Liver (tissue), 9 donors: ENCODE data around the gene TIGIT. TPM values are rescaled to one million over a fixed set of nuclear protein-coding genes. Genes with fewer than 3 reads are reported as not detected.

ENCODE experiments used
- DNase-seq: peaks from one replicate; pipeline ENCODE4 v3.0.0-alpha.2; 2017; ENCODE audit warnings: low spot score
- H3K27ac ChIP-seq, 2 donors: one replicate each; pipeline ENCODE4 v1.7.0; 2013; ENCODE audit warnings: inconsistent platforms in 2 of 2, low read length in 2 of 2, control low read depth in 1 of 2, low read depth in 1 of 2, mild to moderate bottlenecking in 1 of 2
- H3K27me3 ChIP-seq, 4 donors: one replicate each; pipeline versions ENCODE4 v1.6.1 to v1.7.0; 2013; ENCODE audit warnings: low read length in 3 of 4, inconsistent platforms in 1 of 4, mild to moderate bottlenecking in 1 of 4, moderate library complexity in 1 of 4; ENCODE audit not compliant: control insufficient read depth in 4 of 4, insufficient read depth in 4 of 4
- H3K36me3 ChIP-seq, 4 donors: one replicate each; pipeline versions ENCODE4 v1.6.1 to v1.7.0; 2013; ENCODE audit warnings: low read length in 3 of 4, mild to moderate bottlenecking in 3 of 4, low read depth in 1 of 4, moderate library complexity in 1 of 4; ENCODE audit not compliant: control insufficient read depth in 4 of 4, insufficient read depth in 3 of 4
- H3K4me1 ChIP-seq, 4 donors: one replicate each; pipeline versions ENCODE4 v1.6.1 to v1.7.0; 2013; ENCODE audit warnings: low read length in 3 of 4, mild to moderate bottlenecking in 3 of 4, moderate library complexity in 1 of 4; ENCODE audit not compliant: control insufficient read depth in 4 of 4, insufficient read depth in 4 of 4
- H3K4me3 ChIP-seq, 3 donors: one replicate each; pipeline versions ENCODE4 v1.6.1 to v1.7.0; 2013; ENCODE audit warnings: low read length in 3 of 3, control low read depth in 1 of 3, low read depth in 1 of 3, mild to moderate bottlenecking in 1 of 3
- H3K9ac ChIP-seq, 2 donors: one replicate each; pipeline ENCODE4 v1.7.0; 2013; ENCODE audit warnings: low read length in 2 of 2, mild to moderate bottlenecking in 2 of 2, moderate library complexity in 2 of 2, control low read depth in 1 of 2, low read depth in 1 of 2
- H3K9me3 ChIP-seq, 4 donors: one replicate each; pipeline versions ENCODE4 v1.6.1 to v1.7.0; 2013; ENCODE audit warnings: low read length in 3 of 4; ENCODE audit not compliant: control insufficient read depth in 4 of 4
- ATF3 ChIP-seq: IDR thresholded peaks from 2 replicates; pipeline ENCODE4 v1.6.1; 2016; ENCODE audit warnings: antibody characterized with exemption
- CTCF ChIP-seq: fragments of 150-350 bp; IDR thresholded peaks from 2 replicates; pipeline ENCODE4 v1.5.1; 2017; ENCODE audit warnings: improper control_type of control experiment, low read depth, low read length; ENCODE audit not compliant: missing input control
- EGR1 ChIP-seq, 2 donors: IDR thresholded peaks; 2 replicates each; pipeline ENCODE4 v1.6.1; 2016 to 2018; ENCODE audit warnings: antibody characterized with exemption in 2 of 2, low read depth in 2 of 2
- FOXA1 ChIP-seq: IDR thresholded peaks from 2 replicates; pipeline ENCODE4 v1.6.1; 2016; ENCODE audit warnings: antibody characterized with exemption
- FOXA2 ChIP-seq: IDR thresholded peaks from 2 replicates; pipeline ENCODE4 v1.6.1; 2016; ENCODE audit warnings: antibody characterized with exemption
- GABPA ChIP-seq, 2 donors: IDR thresholded peaks in 1 of 2; conservative IDR thresholded peaks in 1 of 2; 2 replicates each; pipeline ENCODE4 v1.6.1; 2016; ENCODE audit warnings: antibody characterized with exemption in 2 of 2, mild to moderate bottlenecking in 1 of 2, moderate library complexity in 1 of 2
- HNF4A ChIP-seq, 2 donors: conservative IDR thresholded peaks; 2 replicates each; pipeline ENCODE4 v1.6.1; 2016; ENCODE audit warnings: antibody characterized with exemption in 2 of 2, mild to moderate bottlenecking in 2 of 2
- HNF4G ChIP-seq: IDR thresholded peaks from 2 replicates; pipeline ENCODE4 v1.6.1; 2016; ENCODE audit warnings: antibody characterized with exemption
- JUND ChIP-seq, 2 donors: IDR thresholded peaks; 2 replicates each; pipeline ENCODE4 v1.6.1; 2016; ENCODE audit warnings: antibody characterized with exemption in 2 of 2
- MAX ChIP-seq: IDR thresholded peaks from 2 replicates; pipeline ENCODE4 v1.6.1; 2016; ENCODE audit warnings: antibody characterized with exemption
- NR2F2 ChIP-seq: IDR thresholded peaks from 2 replicates; pipeline ENCODE4 v1.6.1; 2016; ENCODE audit warnings: antibody characterized with exemption
- RAD21 ChIP-seq, 2 donors: IDR thresholded peaks; 2 replicates each; pipeline ENCODE4 v1.6.1; 2016; ENCODE audit warnings: antibody characterized with exemption in 2 of 2, mild to moderate bottlenecking in 2 of 2
- REST ChIP-seq: IDR thresholded peaks from 2 replicates; pipeline ENCODE4 v1.6.1; 2016; ENCODE audit warnings: antibody characterized with exemption, mild to moderate bottlenecking
- RXRA ChIP-seq, 2 donors: IDR thresholded peaks; 2 replicates each; pipeline ENCODE4 v1.6.1; 2017 to 2018; ENCODE audit warnings: antibody characterized with exemption in 2 of 2, mild to moderate bottlenecking in 1 of 2
- SP1 ChIP-seq: IDR thresholded peaks from 2 replicates; pipeline ENCODE4 v1.6.1; 2018; ENCODE audit warnings: antibody characterized with exemption, mild to moderate bottlenecking
- TAF1 ChIP-seq: conservative IDR thresholded peaks from 2 replicates; pipeline ENCODE4 v1.6.1; 2016; ENCODE audit warnings: antibody characterized with exemption, mild to moderate bottlenecking
- YY1 ChIP-seq: IDR thresholded peaks from 2 replicates; pipeline ENCODE4 v1.6.1; 2016; ENCODE audit warnings: antibody characterized with exemption, mild to moderate bottlenecking
- ZBTB33 ChIP-seq: IDR thresholded peaks from 2 replicates; pipeline ENCODE4 v1.6.1; 2016; ENCODE audit warnings: antibody characterized with exemption
- WGBS: extraction: QIAGEN DNeasy Blood & Tissue Kit; methylation state at CpG from one replicate; pipeline ENCODE4 v1.1.7; 2013; 5-methylcytosine and 5-hydroxymethylcytosine counted together
- polyA plus RNA-seq, 2 donors: library from polyadenylated mRNA; stranded (reverse) in 1 of 2; unstranded in 1 of 2; fragments of 200-250 nt in 1 of 2; fragments of >200 nt in 1 of 2; fragmentation: Nextera tagmentation in 1 of 2; extraction: Ambion mirVana in 1 of 2; gene quantifications; one replicate each; pipeline versions ENCODE4 v1.2.1 to v1.2.3, GENCODE V29; 2013 to 2015
- total RNA-seq, 2 donors: library from RNA; depleted of rRNA; stranded (reverse); fragments of >200 nt; gene quantifications; one replicate each; pipeline ENCODE4 v1.2.3, GENCODE V29; 2014
- donor health status: healthy.
- donor health status: healthy.
- donor health status: healthy.
- donor health status: healthy.
- donor health status: healthy.

Gene TIGIT
- total and polyA plus RNA-seq, 4 donors, result 0.06 to 0.92 (median 0.38) TPM

- H3K9me3 ChIP-seq, result no peaks in the 10 kb centered on the region
- TF ChIP-seq FOXA1, result no peak
- no peak for TF ChIP-seq REST
- no peak for TF ChIP-seq ATF3
- TF ChIP-seq JUND (IDR thresholded peaks at IDR 0.05), result no peak
- TF ChIP-seq TAF1, result no peak
- no peak for TF ChIP-seq FOXA2
- TF ChIP-seq NR2F2, result no peak
- TF ChIP-seq GABPA (IDR thresholded peaks at IDR 0.05 in 1 of 2, conservative IDR thresholded peaks at IDR 0.05 in 1 of 2), result no peak
- H3K27ac ChIP-seq, result no peak overlapping the region
- H3K9ac ChIP-seq, result no peak overlapping the region
- H3K36me3 ChIP-seq, result peaks cover 0 to 7% (median 2%) of the 10 kb centered on the region in 4 donors
- 91% methylated on average over 3 of the region's 3 CpGs for WGBS
- no peak for DNase-seq
- no peaks in the 10 kb centered on the region for H3K4me1 ChIP-seq
- no peak overlapping the region for H3K4me3 ChIP-seq
- no peaks in the 10 kb centered on the region for H3K27me3 ChIP-seq
Measured at GRCh38 chr3:114323546-114324254, 29.9 kb downstream of the TIGIT start.

- 93% methylated on average over 4 of the region's 4 CpGs for WGBS
- Histone ChIP-seq H3K4me1 (no peaks in the 10 kb centered on the region), H3K36me3 (peaks cover 0 to 10% (median 2%) of the 10 kb centered on the region in 4 donors)
Measured at GRCh38 chr3:114327665-114328064, 33.8 kb downstream of the TIGIT start.

More at GRCh38 chr3:114327665-114328064, 33.8 kb downstream of the TIGIT start:
- no peak overlapping the region for H3K9ac ChIP-seq
- DNase-seq, result no peak
- no peak for TF ChIP-seq MAX
- no peak for TF ChIP-seq GABPA (IDR thresholded peaks at IDR 0.05 in 1 of 2, conservative IDR thresholded peaks at IDR 0.05 in 1 of 2)
- no peak for TF ChIP-seq FOXA2
- TF ChIP-seq SP1, result no peak
- no peak for TF ChIP-seq NR2F2
- no peak for TF ChIP-seq TAF1
- TF ChIP-seq CTCF, result no peak
- TF ChIP-seq HNF4A (conservative IDR thresholded peaks at IDR 0.05), result no peak
- no peak for TF ChIP-seq FOXA1
- TF ChIP-seq ATF3, result no peak
- no peak for TF ChIP-seq REST
- TF ChIP-seq ZBTB33, result no peak
- no peak for TF ChIP-seq RXRA (IDR thresholded peaks at IDR 0.05)
- no peak for TF ChIP-seq YY1
- TF ChIP-seq RAD21 (IDR thresholded peaks at IDR 0.05), result no peak
- TF ChIP-seq HNF4G, result no peak
- no peak for TF ChIP-seq EGR1 (IDR thresholded peaks at IDR 0.05; ENCODE audit: low read depth in 2 of 2)
- no peak for TF ChIP-seq JUND (IDR thresholded peaks at IDR 0.05)
- H3K9me3 ChIP-seq, result no peaks in the 10 kb centered on the region
- no peaks in the 10 kb centered on the region for H3K27me3 ChIP-seq
- no peak overlapping the region for H3K27ac ChIP-seq
- no peak overlapping the region for H3K4me3 ChIP-seq
